ENCODE results near the gene CACNA2D2.

DNA sequence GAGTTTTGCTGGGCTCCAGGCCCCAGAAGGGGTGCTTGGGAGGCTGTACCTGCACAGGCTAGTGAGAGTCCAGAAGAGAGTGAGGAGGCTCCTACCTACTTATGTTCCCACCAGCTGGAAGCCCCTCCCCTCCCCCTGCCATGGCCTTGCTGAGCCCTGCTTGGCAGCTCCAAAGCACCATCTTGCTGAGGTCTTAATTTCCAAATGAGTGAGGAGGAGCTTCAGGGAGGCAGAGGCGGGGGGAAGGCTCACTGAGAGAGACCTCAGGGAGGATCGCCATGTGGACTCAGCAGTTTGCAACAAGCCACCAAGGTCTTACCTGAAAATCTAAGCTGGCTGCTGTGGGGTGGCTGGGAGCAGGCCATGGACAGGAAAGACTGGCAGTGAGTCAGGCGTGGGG is 8.7 kb upstream of the CACNA2D2 start:
- TF ChIP-seq CTCF (IDR thresholded peaks at IDR 0.05; ENCODE audit: insufficient read depth, low read length, poor library complexity, severe bottlenecking), result no peak
- TF ChIP-seq EZH2phosphoT487 (conservative IDR thresholded peaks at IDR 0.05; ENCODE audit: low read length), result no peak

Measured in SU-DHL-6 (cell line).